GM12878 (cell line): ENCODE results near the gene NLRC5. TPM values are rescaled to one million over a fixed set of nuclear protein-coding genes. Genes with fewer than 3 reads are reported as not detected.

Experiments
- ATAC-seq: fragments of 200-7000 bp; cut with Tn5 transposase; 3 replicates; pipeline ENCODE4 v1.9.1; 2020; ENCODE audit warnings: mild to moderate bottlenecking, moderate library complexity
- BruUV-seq: library from RNA; stranded (reverse); fragments of 400-500 nt; replicated peaks from 2 replicates; lab custom pipeline; 2021; lab: Mats Ljungman, UMichigan
- CTCF ChIA-PET: fragments of 300-600 bp; sonication (Branson Sonifier 250); formaldehyde crosslinking; extraction: SDS; loops from one replicate; lab custom pipeline; 2021; ENCODE audit warnings: inconsistent platforms; lab: Yijun Ruan, JAX
- POLR2A ChIA-PET: fragments of 350-600 bp; formaldehyde crosslinking; extraction: SDS; loops from one replicate; lab custom pipeline; 2021; ENCODE audit warnings: inconsistent platforms; lab: Charles Lee
- RAD21 ChIA-PET: fragments of 300-600 bp; sonication (Branson Sonifier 250); formaldehyde crosslinking; loops from one replicate; lab custom pipeline; 2023; ENCODE audit warnings: antibody characterized with exemption; ENCODE audit not compliant: unreplicated experiment; lab: Charles Lee
- SMC1A ChIA-PET: fragments of 300-600 bp; sonication (Branson Sonifier 250); formaldehyde crosslinking; loops from one replicate; lab custom pipeline; 2023; ENCODE audit not compliant: unreplicated experiment, uncharacterized antibody; lab: Charles Lee
- DNase-seq: peaks from one replicate; pipeline ENCODE4 v3.0.0-alpha.2; 2011; ENCODE audit warnings: low read depth, low spot score
- FAIRE-seq: peaks from 3 replicates; lab custom pipeline; 2011; peaks lifted over from hg19 to GRCh38; lab: Jason Lieb, UNC
- H2AFZ ChIP-seq: 2 replicates; pipeline ENCODE4 v1.6.0; 2011; ENCODE audit warnings: low read depth, low read length, control low read depth; ENCODE audit not compliant: control insufficient read depth
- H3K27ac ChIP-seq: 2 replicates; pipeline ENCODE4 v1.5.1; 2011; ENCODE audit warnings: control low read depth; ENCODE audit not compliant: control insufficient read depth, insufficient read depth
- H3K27me3 ChIP-seq, 2 experiments: replicated peaks in 1 of 2; 2 replicates each; pipeline versions ENCODE4 v1.6.0 to v1.6.1; 2011; ENCODE audit warnings: low read length in 1 of 2; ENCODE audit not compliant: control insufficient read depth in 2 of 2, insufficient read depth in 2 of 2
- H3K36me3 ChIP-seq, 2 experiments: 2 replicates each; pipeline ENCODE4 v1.5.1; 2011; ENCODE audit warnings: low read length in 1 of 2; ENCODE audit not compliant: control insufficient read depth in 2 of 2, insufficient read depth in 2 of 2
- H3K4me1 ChIP-seq: 2 replicates; pipeline ENCODE4 v1.6.1; 2011; ENCODE audit warnings: mild to moderate bottlenecking, low read length, moderate library complexity, mixed read lengths; ENCODE audit not compliant: control insufficient read depth, insufficient read depth
- H3K4me2 ChIP-seq: 2 replicates; pipeline ENCODE4 v1.6.0; 2011; ENCODE audit warnings: control low read depth; ENCODE audit not compliant: control insufficient read depth, insufficient read depth
- H3K4me3 ChIP-seq: fragments of 200-600 bp; sonication (generic); 2 replicates; pipeline ENCODE4 v1.5.1; 2016
- H3K79me2 ChIP-seq: 2 replicates; pipeline ENCODE4 v1.6.0; 2011; ENCODE audit warnings: low read length; ENCODE audit not compliant: control insufficient read depth, insufficient read depth
- H3K9ac ChIP-seq: 2 replicates; pipeline ENCODE4 v1.8.0; 2011; ENCODE audit warnings: low read length, control low read depth, mixed read lengths; ENCODE audit not compliant: control insufficient read depth, insufficient read depth
- H3K9me3 ChIP-seq: replicated peaks from 3 replicates; pipeline ENCODE4 v1.5.1; 2011; ENCODE audit warnings: mild to moderate bottlenecking, low read length; ENCODE audit not compliant: control insufficient read depth, insufficient read depth
- H4K20me1 ChIP-seq: 2 replicates; pipeline ENCODE4 v1.6.0; 2011; ENCODE audit not compliant: control insufficient read depth, insufficient read depth
- ATF2 ChIP-seq: IDR thresholded peaks from 2 replicates; pipeline ENCODE4 v1.6.1; 2012; ENCODE audit warnings: low read length, inconsistent platforms
- CBX5 ChIP-seq: sonication (generic); IDR thresholded peaks from 2 replicates; pipeline ENCODE4 v1.6.1; 2016; ENCODE audit warnings: low read depth, moderate library complexity, mild to moderate bottlenecking, inconsistent platforms
- ELK1 ChIP-seq: IDR thresholded peaks from 2 replicates; pipeline ENCODE4 v1.6.1; 2012; ENCODE audit warnings: low read depth, low read length, improper control_type of control experiment
- HDGF ChIP-seq: fragments of 450-650 bp; IDR thresholded peaks from 2 replicates; pipeline ENCODE4 v1.6.1; 2016; ENCODE audit warnings: antibody characterized with exemption
- NFYA ChIP-seq: IDR thresholded peaks from 2 replicates; pipeline ENCODE4 v1.6.1; 2011; ENCODE audit warnings: low read depth, mild to moderate bottlenecking, low read length, improper control_type of control experiment, borderline replicate concordance
- NR2F1 ChIP-seq: fragments of 450-650 bp; conservative IDR thresholded peaks from 2 replicates; pipeline ENCODE4 v1.6.1; 2017; ENCODE audit warnings: mild to moderate bottlenecking
- PAX5 ChIP-seq: IDR thresholded peaks from 2 replicates; pipeline ENCODE4 v1.6.1; 2011; ENCODE audit warnings: low read depth, low read length, borderline replicate concordance
- ZNF207 ChIP-seq: fragments of 450-650 bp; IDR thresholded peaks from 2 replicates; pipeline ENCODE4 v1.6.1; 2014; ENCODE audit warnings: antibody characterized with exemption, mild to moderate bottlenecking, borderline replicate concordance
- ZNF217 ChIP-seq: fragments of 450-650 bp; IDR thresholded peaks from 2 replicates; pipeline ENCODE4 v1.6.1; 2017; ENCODE audit warnings: antibody characterized with exemption, mild to moderate bottlenecking
- ZNF384 ChIP-seq: IDR thresholded peaks from 2 replicates; pipeline ENCODE4 v1.6.1; 2012; ENCODE audit warnings: low read depth, mild to moderate bottlenecking, low read length, improper control_type of control experiment, borderline replicate concordance
- ZSCAN29 ChIP-seq: fragments of 450-650 bp; IDR thresholded peaks from 2 replicates; pipeline ENCODE4 v1.6.1; 2017; ENCODE audit warnings: mild to moderate bottlenecking, moderate library complexity
- ZZZ3 ChIP-seq: IDR thresholded peaks from 2 replicates; pipeline ENCODE4 v1.6.1; 2011; ENCODE audit warnings: low read depth; ENCODE audit not compliant: control insufficient read depth, insufficient read length
- WGBS: methylation state at CpG from one replicate; pipeline ENCODE4 v1.1.6; 2016; ENCODE audit warnings: low lambda C conversion rate; ENCODE audit not compliant: insufficient replicate concordance, insufficient coverage; ENCODE audit errors: missing lambda C conversion rate; 5-methylcytosine and 5-hydroxymethylcytosine counted together
- in situ Hi-C: fragments of 300-500 bp; cut with MboI; formaldehyde crosslinking; loops from 9 replicates; pipeline ENCODE4 v1.14.3; 2018; ENCODE audit warnings: mixed read lengths
- intact Hi-C: fragments of 100-400 bp; cut with micrococcal nuclease; formaldehyde crosslinking; loops from one replicate; pipeline ENCODE4 v1.14.2; 2022; ENCODE audit not compliant: unreplicated experiment
- polyA plus RNA-seq, 11 experiments: library from polyadenylated mRNA; depleted of rRNA in 4 of 11; unstranded in 6 of 11; stranded (reverse) in 5 of 11; fragments of >200 nt; fragmentation: Nextera tagmentation in 4 of 11; fragmentation: Illumina TruSeq in 1 of 11; extraction: Ambion mirVana in 4 of 11; extraction: Trizol in 1 of 11; gene quantifications; 1 replicate in 1 of 11; 2 replicates in 10 of 11; pipeline versions ENCODE4 v1.2.1 to v1.2.3, GENCODE V29; 2011 to 2016; ENCODE audit warnings: inconsistent platforms in 2 of 11, missing spikeins in 2 of 11, low read depth in 1 of 11
- total RNA-seq, 4 experiments: library from RNA; depleted of rRNA in 3 of 4; stranded (reverse); fragments of >200 nt in 3 of 4; fragmentation: Illumina TruSeq in 1 of 4; extraction: Trizol in 1 of 4; gene quantifications; 2 replicates each; pipeline versions ENCODE4 v1.2.1 to v1.2.3, GENCODE V29; 2013 to 2021

Gene NLRC5
- total and polyA plus RNA-seq, 10 of the 15 experiments (the other 5 are each of a cell fraction or from before 2014, with no cell fraction given), result 13.1 to 105 (median 57.3) TPM

DNA sequence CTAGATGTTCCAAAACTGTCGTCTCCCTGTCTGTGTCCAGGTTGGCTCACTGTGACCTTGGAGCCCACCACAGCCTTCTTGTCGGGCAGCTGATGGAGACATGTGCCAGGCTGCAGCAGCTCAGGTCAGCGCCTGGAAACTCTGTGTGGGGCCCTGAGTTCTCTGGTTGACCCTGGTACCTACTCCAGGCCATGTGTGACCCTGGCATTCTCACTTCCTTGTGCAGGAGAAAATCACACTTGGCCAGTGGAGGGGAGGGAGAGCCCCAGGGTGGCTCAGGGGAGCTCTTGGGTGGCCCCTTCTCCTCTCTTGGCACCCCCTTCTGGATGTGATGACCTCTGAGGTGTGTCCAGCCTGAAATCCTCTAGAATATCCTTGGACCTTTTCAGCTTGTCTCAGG, 78.0 kb downstream of the NLRC5 start:
- Histone ChIP-seq H3K9ac (no peak overlapping the region), H3K4me2 (no peak overlapping the region), H3K27me3 (no peaks in the 10 kb centered on the region), H3K27ac (no peak overlapping the region), H2AFZ (no peak overlapping the region), H4K20me1 (no peaks in the 10 kb centered on the region), H3K4me1 (peaks cover 17% of the 10 kb centered on the region), H3K9me3 (no peaks in the 10 kb centered on the region), H3K79me2 (no peaks in the 10 kb centered on the region), H3K36me3 (no peaks in the 10 kb centered on the region; a peak in 1 of 4 replicates), H3K4me3 (no peak overlapping the region)
- FAIRE-seq (no peak), ATAC-seq (peak; percentile 37), DNase-seq (no peak)
- TF ChIP-seq HDGF, result no peak
- TF ChIP-seq CBX5, result no peak
- no peak for TF ChIP-seq ZNF207
- TF ChIP-seq NR2F1, result 0 out of 2 replicates have a peak, but pooled peaks have one; percentile 24
- no peak for TF ChIP-seq ZSCAN29
- TF ChIP-seq ZZZ3, result no peak
- CTCF ChIA-PET, result interaction anchor here (1.1 to 3.8 kb wide), 7 partner anchors 14 to 102 kb away, joined by 3 to 29 read pairs (median 5); partner anchors contain the start of gene CPNE2
- POLR2A ChIA-PET, result interaction anchor here (0.8 to 1.3 kb wide), 4 partner anchors 14 to 53 kb away, joined by 3 to 9 read pairs (median 4); no protein-coding TSS in a partner anchor
- SMC1A ChIA-PET, result interaction anchor here (0.7 to 3.4 kb wide), 3 partner anchors 14 to 112 kb away, joined by 3 to 12 read pairs (median 3); no protein-coding TSS in a partner anchor
- no TSS peak for BruUV-seq
- intact Hi-C loops (no loop called here), in situ Hi-C loops (no loop called here)
- WGBS, result 98% methylated on average over 3 of the region's 3 CpGs
- RAD21 ChIA-PET, result interaction anchor here (1.3 kb wide), 1 partner anchor 26 kb away, joined by 4 read pairs; no protein-coding TSS in a partner anchor

DNA sequence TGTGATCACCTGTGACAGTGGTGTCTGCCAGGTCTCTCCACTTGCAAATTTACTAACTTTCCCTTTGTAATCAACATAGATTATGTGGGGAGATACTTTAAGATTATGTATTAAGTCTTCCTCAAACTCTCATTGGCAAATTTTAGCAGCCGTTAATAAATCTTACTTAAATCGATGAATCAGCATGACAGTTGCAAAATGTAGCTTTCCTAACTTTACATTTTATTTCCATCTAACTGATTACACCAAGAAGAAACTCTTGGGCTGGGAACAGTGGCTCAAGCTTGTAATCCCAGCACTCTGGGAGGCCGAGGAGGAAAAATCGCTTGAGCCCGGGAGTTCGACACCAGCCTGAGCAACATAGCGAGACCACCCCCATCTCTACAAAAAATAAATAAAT, 79.7 kb downstream of the NLRC5 start:
- no peak for FAIRE-seq
- Histone ChIP-seq H3K4me2 (no peak overlapping the region), H3K36me3 (no peaks in the 10 kb centered on the region; a peak in 1 of 4 replicates), H4K20me1 (no peaks in the 10 kb centered on the region), H3K9ac (no peak overlapping the region), H3K4me3 (no peak overlapping the region), H3K9me3 (no peaks in the 10 kb centered on the region), H3K27me3 (no peaks in the 10 kb centered on the region), H3K79me2 (no peaks in the 10 kb centered on the region), H3K4me1 (peaks cover 17% of the 10 kb centered on the region), H3K27ac (no peak overlapping the region), H2AFZ (no peak overlapping the region)
- POLR2A ChIA-PET, result interaction anchor here (0.6 kb wide), 1 partner anchor 14 kb away, joined by 3 read pairs; no protein-coding TSS in a partner anchor
- CTCF ChIA-PET, result interaction anchor here (0.7 to 1.5 kb wide), 4 partner anchors 14 to 105 kb away, joined by 3 to 4 read pairs (median 3); no protein-coding TSS in a partner anchor
- RAD21 ChIA-PET, result interaction anchor here (0.9 kb wide), 1 partner anchor 103 kb away, joined by 3 read pairs; no protein-coding TSS in a partner anchor
- SMC1A ChIA-PET, result interaction anchor here (1.0 to 3.4 kb wide), 2 partner anchors 17 to 105 kb away, joined by 3 to 12 read pairs; no protein-coding TSS in a partner anchor
- TF ChIP-seq HDGF (no peak), NFYA (no peak), PAX5 (no peak), ZNF217 (no peak), ELK1 (no peak), ZNF384 (no peak), ATF2 (no peak)
- no peak for DNase-seq
- in situ Hi-C loops (no loop called here), intact Hi-C loops (no loop called here)
- 98% methylated on average over 7 of the region's 7 CpGs for WGBS
- no TSS peak for BruUV-seq
- no peak for ATAC-seq
